Endothelial cell of umbilical vein (primary cell): ENCODE measurements around the gene LCT. TPM values are rescaled to one million over a fixed set of nuclear protein-coding genes. Genes with fewer than 3 reads are reported as not detected.

Experiments
- BruUV-seq: library from RNA; stranded (reverse); fragments of 400-500 nt; replicated peaks from 2 replicates; lab custom pipeline; 2021; lab: Mats Ljungman, UMichigan
- CTCF ChIA-PET: fragments of 300-600, 350-600 bp; sonication (Branson Sonifier 250); formaldehyde crosslinking; loops from one replicate; lab custom pipeline; 2021; ENCODE audit warnings: antibody characterized with exemption, inconsistent platforms; lab: Charles Lee
- POLR2A ChIA-PET: fragments of 300-600, 350-600 bp; sonication (Branson Sonifier 250); formaldehyde crosslinking; loops from one replicate; lab custom pipeline; 2021; ENCODE audit warnings: antibody characterized with exemption, inconsistent platforms; lab: Charles Lee
- DNase-seq: peaks from one replicate; pipeline ENCODE4 v3.0.0-alpha.2; 2011; ENCODE audit warnings: low read depth, low spot score
- FAIRE-seq: peaks from 2 replicates; lab custom pipeline; 2011; peaks lifted over from hg19 to GRCh38; lab: Jason Lieb, UNC
- H2AFZ ChIP-seq: 2 replicates; pipeline ENCODE4 v1.6.0; 2012; ENCODE audit warnings: low read depth, low read length, control low read depth, inconsistent platforms
- H3K27ac ChIP-seq: 2 replicates; pipeline ENCODE4 v1.5.1; 2011; ENCODE audit warnings: low read depth, mild to moderate bottlenecking, control low read depth, low read length, moderate library complexity; ENCODE audit not compliant: insufficient read depth
- H3K27me3 ChIP-seq, 2 experiments: 2 replicates each; pipeline versions ENCODE4 v1.6.0 to v1.6.1; 2011; ENCODE audit warnings: low read length in 2 of 2, mixed read lengths in 1 of 2; ENCODE audit not compliant: control insufficient read depth in 2 of 2, insufficient read depth in 2 of 2
- H3K36me3 ChIP-seq, 2 experiments: 2 replicates in 1 of 2; 3 replicates in 1 of 2; pipeline ENCODE4 v1.5.1; 2011; ENCODE audit warnings: low read length in 2 of 2, mild to moderate bottlenecking in 1 of 2, moderate library complexity in 1 of 2; ENCODE audit not compliant: control insufficient read depth in 2 of 2, insufficient read depth in 2 of 2; ENCODE audit errors: extremely low read depth in 1 of 2
- H3K4me1 ChIP-seq: 3 replicates; pipeline ENCODE4 v1.5.1; 2011; ENCODE audit warnings: mild to moderate bottlenecking, low read length; ENCODE audit not compliant: control insufficient read depth, insufficient read depth; ENCODE audit errors: extremely low read depth
- H3K4me2 ChIP-seq: 2 replicates; pipeline ENCODE4 v1.6.1; 2011; ENCODE audit warnings: low read length, control low read depth, mixed read lengths; ENCODE audit not compliant: insufficient read depth
- H3K4me3 ChIP-seq, 3 experiments: fragments of 200-600 bp in 1 of 3; sonication (generic), shearing (Covaris generic) in 1 of 3; replicated peaks in 1 of 3; 2 replicates each; pipeline ENCODE4 v1.5.1; 2011 to 2016; ENCODE audit warnings: control low read depth in 3 of 3, low read length in 3 of 3, mild to moderate bottlenecking in 2 of 3, inconsistent platforms in 1 of 3, low read depth in 1 of 3, moderate library complexity in 1 of 3; ENCODE audit not compliant: insufficient read depth in 1 of 3
- H3K79me2 ChIP-seq: 2 replicates; pipeline ENCODE4 v1.6.0; 2012; ENCODE audit warnings: low read length, inconsistent platforms; ENCODE audit not compliant: control insufficient read depth, insufficient read depth
- H3K9ac ChIP-seq: replicated peaks from 2 replicates; pipeline ENCODE3; 2011; ENCODE audit warnings: low read length, control low read depth; ENCODE audit not compliant: insufficient read depth; ENCODE audit errors: extremely low read depth
- H3K9me1 ChIP-seq: replicated peaks from 3 replicates; pipeline ENCODE4 v1.6.0; 2011; ENCODE audit warnings: mild to moderate bottlenecking, low read length; ENCODE audit not compliant: control insufficient read depth, insufficient read depth; ENCODE audit errors: extremely low read depth
- H3K9me3 ChIP-seq: replicated peaks from 2 replicates; pipeline ENCODE4 v1.5.1; 2012; ENCODE audit warnings: low read length, inconsistent platforms; ENCODE audit not compliant: control insufficient read depth, insufficient read depth
- H4K20me1 ChIP-seq: replicated peaks from 2 replicates; pipeline ENCODE3; 2011; ENCODE audit warnings: mild to moderate bottlenecking, low read length; ENCODE audit not compliant: control insufficient read depth, insufficient read depth; ENCODE audit errors: extremely low read depth
- CTCF ChIP-seq, 2 donors: IDR thresholded peaks; 1 replicate in 1 of 2; 2 replicates in 1 of 2; pipeline ENCODE4 v1.5.1; 2011; ENCODE audit warnings: low read length in 2 of 2, mild to moderate bottlenecking in 2 of 2, moderate library complexity in 2 of 2, control low read depth in 1 of 2, inconsistent platforms in 1 of 2, low read depth in 1 of 2; ENCODE audit not compliant: insufficient read depth in 1 of 2; ENCODE audit errors: extremely low read depth in 1 of 2
- EZH2 ChIP-seq: IDR thresholded peaks from 2 replicates; pipeline ENCODE4 v1.6.1; 2012; ENCODE audit warnings: borderline replicate concordance, low read depth, mild to moderate bottlenecking, moderate library complexity, low read length, inconsistent platforms; ENCODE audit not compliant: severe bottlenecking
- FOS ChIP-seq: IDR thresholded peaks from 2 replicates; pipeline ENCODE4 v1.6.1; 2011; ENCODE audit warnings: mild to moderate bottlenecking, low read length, moderate library complexity, borderline replicate concordance; ENCODE audit not compliant: insufficient read depth
- GATA2 ChIP-seq: IDR thresholded peaks from 2 replicates; pipeline ENCODE4 v1.7.0; 2011; ENCODE audit warnings: low read depth, mild to moderate bottlenecking, moderate library complexity, mixed read lengths, low read length; ENCODE audit not compliant: insufficient read length, insufficient read depth
- JUN ChIP-seq: IDR thresholded peaks from 2 replicates; pipeline ENCODE4 v1.6.1; 2011; ENCODE audit warnings: borderline replicate concordance, low read depth; ENCODE audit not compliant: insufficient read length, insufficient read depth
- MAX ChIP-seq: IDR thresholded peaks from 2 replicates; pipeline ENCODE4 v1.6.1; 2011; ENCODE audit not compliant: insufficient read depth, insufficient read length
- MYC ChIP-seq: IDR thresholded peaks from one replicate; pipeline ENCODE4 v1.6.1; 2011; ENCODE audit warnings: mild to moderate bottlenecking, low read depth, low read length
- POLR2A ChIP-seq: IDR thresholded peaks from 2 replicates; pipeline ENCODE4 v1.6.1; 2012; ENCODE audit warnings: low read depth, mild to moderate bottlenecking, control low read depth, low read length
- POLR2AphosphoS5 ChIP-seq: IDR thresholded peaks from 2 replicates; pipeline ENCODE4 v1.6.1; 2012; ENCODE audit warnings: low read depth, mild to moderate bottlenecking, control low read depth, low read length, moderate library complexity; ENCODE audit not compliant: insufficient read depth
- dilution Hi-C: fragments of 300-500 bp; cut with MboI; formaldehyde crosslinking; loops from one replicate; pipeline ENCODE4 v1.15.0; 2019; ENCODE audit warnings: low sequenced_read_pairs; ENCODE audit not compliant: extremely low pct_ligation_motif_present
- intact Hi-C: fragments of 100-400 bp; cut with micrococcal nuclease; formaldehyde crosslinking; loops from one replicate; pipeline ENCODE4 v1.10.0; 2022
- polyA plus RNA-seq, 4 experiments: library from polyadenylated mRNA; depleted of rRNA in 3 of 4; stranded (reverse) in 3 of 4; unstranded in 1 of 4; fragments of >200 nt; gene quantifications; 2 replicates each; pipeline versions ENCODE4 v1.2.1 to v1.2.3, GENCODE V29; 2011 to 2012; ENCODE audit warnings: missing spikeins in 1 of 4
- total RNA-seq: library from RNA; stranded (reverse); gene quantifications from 2 replicates; pipeline ENCODE4 v1.2.3, GENCODE V29; 2021

The LCT gene
- total and polyA plus RNA-seq, 2 donors (not counting 3 experiments of a cell fraction or from before 2014, with no cell fraction given), result 0.07 TPM; not detected in 1

- Histone ChIP-seq H2AFZ (no peak overlapping the region), H3K4me2 (no peak overlapping the region), H3K9me1 (no peaks in the 10 kb centered on the region), H3K4me1 (no peaks in the 10 kb centered on the region), H3K9ac (no peak overlapping the region), H3K27ac (no peak overlapping the region), H3K4me3 (no peak overlapping the region), H4K20me1 (no peaks in the 10 kb centered on the region), H3K36me3 (peaks cover 17 to 28% of the 10 kb centered on the region in 2 experiments), H3K79me2 (peaks cover 17% of the 10 kb centered on the region), H3K9me3 (peaks cover 4% of the 10 kb centered on the region), H3K27me3 (no peaks in the 10 kb centered on the region)
- TF ChIP-seq GATA2, result no peak
- no peak for TF ChIP-seq JUN
- no peak for TF ChIP-seq FOS
- no peak for TF ChIP-seq MAX
- TF ChIP-seq POLR2AphosphoS5, result no peak
- TF ChIP-seq MYC, result no peak
- TF ChIP-seq CTCF (IDR thresholded peaks at IDR 0.05; ENCODE audit: extremely low read depth in 1 of 2, insufficient read depth in 1 of 2, low read depth in 1 of 2, low read length in 2 of 2), result no peak
- TF ChIP-seq POLR2A, result no peak
- no peak for TF ChIP-seq EZH2
- no TSS peak for BruUV-seq
- intact Hi-C loops (no loop called here), dilution Hi-C loops (no loop called here)
- no peak for FAIRE-seq
- DNase-seq, result no peak
- ChIA-PET POLR2A (no interaction called here), CTCF (interaction anchor here (1.1 to 1.6 kb wide), 3 partner anchors 10 to 42 kb away, joined by 3 to 6 read pairs (median 5); no protein-coding TSS in a partner anchor)
Measured at GRCh38 chr2:135755573-135755972, 81.4 kb downstream of the LCT start.
